Measurements from ENCODE around the gene ADCY9.

ADCY9 gene

DNA sequence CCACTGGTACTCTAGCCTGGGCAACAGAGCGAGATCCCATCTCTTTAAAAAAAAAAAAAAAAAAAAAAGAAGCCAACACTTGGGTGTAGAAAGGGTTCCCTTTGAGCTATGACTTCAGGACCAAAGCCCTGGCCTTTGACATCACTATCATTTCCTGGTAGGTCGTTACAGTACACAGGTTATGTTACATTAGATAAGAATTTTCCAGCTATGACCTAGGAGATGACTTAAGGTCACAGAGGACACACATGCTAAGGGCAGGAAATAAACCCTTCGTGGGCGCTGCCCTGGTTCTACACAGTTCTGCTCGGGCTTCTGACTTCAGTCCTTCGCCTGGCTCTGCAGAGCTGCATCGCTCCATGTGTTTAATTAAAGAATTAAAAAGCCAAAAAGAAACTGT lies 112.0 kb downstream of the ADCY9 start:
- DNase-seq (ENCODE audit: low read depth, low spot score), result no peak

DNA sequence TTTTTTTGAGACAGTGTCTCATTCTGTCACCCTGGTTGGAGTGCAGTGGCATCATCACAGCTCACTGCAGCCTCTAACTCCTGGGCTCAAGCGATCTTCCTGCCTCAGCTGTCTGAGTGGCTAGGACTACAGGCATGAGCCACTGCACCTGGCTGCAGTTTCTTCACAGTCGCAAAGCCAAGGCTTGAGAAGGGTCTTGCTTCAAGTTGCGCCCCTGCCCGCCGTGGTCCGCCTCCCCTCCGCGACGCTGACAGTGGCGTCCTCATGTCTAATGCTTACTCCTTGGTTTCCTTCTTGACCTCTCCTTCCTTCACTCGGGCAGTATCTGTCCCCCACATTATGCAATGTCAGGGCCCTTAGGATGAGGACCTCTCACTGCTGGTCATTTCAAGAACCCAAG lies 112.7 kb downstream of the ADCY9 start:
- no peak for DNase-seq (ENCODE audit: low read depth, low spot score)

DNA sequence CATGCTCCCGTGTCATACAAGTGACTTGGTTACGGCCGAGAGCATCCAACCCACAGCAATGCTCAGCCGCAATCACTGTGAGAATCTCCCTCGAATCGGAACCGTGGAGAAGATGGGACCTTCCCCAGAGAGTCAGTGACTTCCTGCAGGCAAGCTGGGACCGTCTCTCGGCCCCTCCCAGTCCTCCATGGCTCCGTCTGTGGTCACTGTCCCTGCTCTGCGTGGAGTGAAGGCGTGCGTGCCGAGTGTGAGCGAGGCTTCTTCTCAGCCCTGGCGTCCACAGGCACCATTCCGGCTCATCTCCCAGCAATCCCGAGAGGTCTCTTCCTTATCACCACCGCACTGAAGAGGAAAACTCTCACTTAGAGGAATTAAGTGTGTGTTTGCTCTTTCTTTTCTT lies 113.1 kb downstream of the ADCY9 start:
- DNase-seq (ENCODE audit: low read depth, low spot score), result no peak

DNA sequence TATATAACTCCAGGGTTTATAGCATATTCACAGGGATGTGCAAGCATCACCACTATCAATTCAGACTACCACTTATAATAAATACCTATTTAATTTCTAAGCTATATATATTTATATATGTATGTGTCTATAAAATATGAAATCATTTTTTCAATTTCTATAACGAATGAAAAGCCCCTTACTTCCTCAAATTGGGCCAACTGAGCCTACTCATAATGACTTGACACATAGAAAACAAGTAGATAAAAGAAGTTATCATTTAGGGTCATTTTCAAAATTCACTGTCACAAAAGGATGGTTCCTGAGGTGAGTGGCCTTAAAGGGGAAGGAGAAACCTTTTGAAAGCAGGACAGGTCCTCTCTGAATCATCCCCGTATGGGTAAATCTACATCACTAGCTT lies 114.1 kb downstream of the ADCY9 start:
- DNase-seq (ENCODE audit: low read depth, low spot score), result no peak

DNA sequence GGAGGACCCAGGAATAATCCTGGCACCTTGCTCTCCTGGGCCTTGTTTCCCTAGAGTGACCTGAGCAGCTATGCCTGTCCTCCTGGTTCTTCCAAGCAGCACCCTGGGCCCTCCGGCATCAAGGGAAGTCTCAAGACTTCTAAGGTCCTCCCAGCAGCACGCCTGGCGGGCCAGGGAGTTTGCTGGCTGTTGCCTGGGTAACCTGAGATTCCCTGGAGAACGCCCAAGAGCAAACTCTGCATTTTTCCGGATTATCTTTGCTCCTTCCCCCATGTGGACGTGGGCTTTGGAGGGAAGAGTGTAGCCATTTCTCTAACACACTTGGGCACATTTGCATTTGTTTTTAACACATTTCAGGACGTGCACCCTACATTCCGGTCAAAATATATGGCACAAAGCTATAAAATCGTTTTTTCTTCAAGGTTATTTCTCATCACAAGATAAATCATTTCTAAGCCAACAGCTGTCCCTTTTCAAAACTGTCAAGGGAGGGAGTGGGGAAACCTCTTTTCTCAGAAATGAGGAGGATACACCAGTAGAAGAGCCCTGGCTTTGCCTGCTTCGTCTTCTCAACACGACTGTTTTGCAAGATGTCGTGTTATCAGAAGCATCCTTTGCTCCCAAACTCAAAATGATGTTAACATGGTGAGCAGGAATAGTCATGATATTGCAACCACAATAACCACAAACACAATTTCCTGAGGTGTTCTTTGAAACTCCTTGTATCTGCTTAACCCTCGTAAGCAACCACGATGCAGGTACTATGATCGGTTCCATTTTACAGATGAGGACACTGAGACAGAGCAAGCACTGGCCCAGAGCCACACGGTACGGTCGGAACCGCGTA lies 116.5 kb downstream of the ADCY9 start:
- peak; percentile 82 for DNase-seq (ENCODE audit: low read depth, low spot score)

DNA sequence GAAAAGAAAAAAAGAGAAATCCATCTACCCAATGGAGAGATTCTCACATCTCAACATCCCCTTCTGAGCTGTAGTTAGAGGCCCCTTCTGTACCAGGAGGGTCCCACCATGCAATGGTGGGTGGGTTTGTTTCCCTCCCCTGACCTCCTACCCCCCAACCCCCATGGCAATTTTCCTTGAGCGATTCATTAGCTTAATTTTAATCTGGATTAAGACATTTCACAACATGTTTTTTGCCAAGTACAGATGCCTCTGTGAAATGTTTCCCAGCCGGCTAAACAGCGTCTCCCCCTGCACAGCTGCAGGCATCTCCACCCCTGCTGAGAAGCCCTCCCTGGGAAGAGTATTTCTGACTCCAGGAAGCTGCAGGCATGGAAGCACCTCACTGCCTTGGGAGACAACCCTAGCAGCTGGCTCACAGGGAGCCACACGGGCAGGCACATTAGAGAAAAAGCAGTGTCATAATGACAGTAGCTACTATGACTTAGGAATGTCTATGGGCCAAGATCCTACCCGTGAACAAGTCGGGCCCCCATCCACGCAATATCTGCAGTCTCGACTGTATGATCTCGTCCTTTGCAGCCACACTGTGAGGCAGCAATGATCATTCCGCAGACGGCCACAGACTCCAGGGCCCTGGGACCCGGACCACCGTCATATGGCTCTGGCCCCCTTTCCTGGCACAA lies 117.3 kb downstream of the ADCY9 start:
- DNase-seq (ENCODE audit: low read depth, low spot score), result peak; percentile 36

DNA sequence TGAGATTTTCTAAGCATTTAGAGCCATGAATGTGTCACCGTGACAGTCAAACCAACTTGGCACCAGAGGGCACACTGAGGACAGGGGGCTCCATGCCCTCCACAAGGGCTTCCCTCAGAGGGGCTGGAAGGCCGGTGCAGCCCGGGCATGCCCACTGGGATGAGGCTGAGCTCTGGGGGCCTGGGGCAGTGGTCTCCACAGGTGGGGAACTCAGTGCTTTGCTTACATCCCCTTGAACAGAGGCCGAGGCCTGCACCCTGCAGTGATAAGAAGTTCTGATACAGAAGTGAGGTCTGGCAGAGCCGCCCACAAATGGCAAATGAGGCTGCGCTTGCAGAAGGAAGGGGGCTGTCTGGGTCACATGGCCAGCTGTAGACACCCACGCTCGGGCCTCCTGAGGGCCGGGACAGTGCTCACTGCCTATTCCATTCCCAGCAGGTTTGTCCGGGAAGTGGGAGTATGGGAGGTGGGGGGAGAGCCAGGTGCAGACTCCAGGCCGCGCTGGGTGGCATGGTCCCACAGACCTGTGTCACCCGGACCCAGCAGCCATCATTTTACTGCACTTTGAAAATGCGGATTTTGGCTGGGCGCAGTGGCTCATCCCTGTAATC lies 118.9 kb downstream of the ADCY9 start:
- no peak for DNase-seq (ENCODE audit: low read depth, low spot score)

DNA sequence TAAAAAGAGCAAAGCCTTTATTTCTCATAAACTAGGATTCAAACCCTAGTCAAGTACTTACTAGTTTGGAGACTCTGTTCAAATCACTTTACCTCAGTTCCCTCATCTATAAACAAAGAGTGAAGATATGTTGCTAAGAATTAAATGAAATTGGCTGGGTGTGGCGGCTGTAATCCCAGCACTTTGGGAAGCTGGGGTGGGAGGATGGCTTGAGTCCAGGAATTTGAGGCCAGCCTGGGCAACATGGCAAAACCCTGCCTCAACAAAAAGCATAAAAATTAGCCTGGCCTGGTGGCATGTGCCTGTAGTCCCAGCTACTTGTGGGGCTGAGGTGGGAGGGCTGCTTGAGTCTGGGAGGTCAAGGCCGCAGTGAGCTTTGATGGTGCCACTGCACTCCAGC lies 121.2 kb downstream of the ADCY9 start:
- DNase-seq (ENCODE audit: low read depth, low spot score), result no peak

DNA sequence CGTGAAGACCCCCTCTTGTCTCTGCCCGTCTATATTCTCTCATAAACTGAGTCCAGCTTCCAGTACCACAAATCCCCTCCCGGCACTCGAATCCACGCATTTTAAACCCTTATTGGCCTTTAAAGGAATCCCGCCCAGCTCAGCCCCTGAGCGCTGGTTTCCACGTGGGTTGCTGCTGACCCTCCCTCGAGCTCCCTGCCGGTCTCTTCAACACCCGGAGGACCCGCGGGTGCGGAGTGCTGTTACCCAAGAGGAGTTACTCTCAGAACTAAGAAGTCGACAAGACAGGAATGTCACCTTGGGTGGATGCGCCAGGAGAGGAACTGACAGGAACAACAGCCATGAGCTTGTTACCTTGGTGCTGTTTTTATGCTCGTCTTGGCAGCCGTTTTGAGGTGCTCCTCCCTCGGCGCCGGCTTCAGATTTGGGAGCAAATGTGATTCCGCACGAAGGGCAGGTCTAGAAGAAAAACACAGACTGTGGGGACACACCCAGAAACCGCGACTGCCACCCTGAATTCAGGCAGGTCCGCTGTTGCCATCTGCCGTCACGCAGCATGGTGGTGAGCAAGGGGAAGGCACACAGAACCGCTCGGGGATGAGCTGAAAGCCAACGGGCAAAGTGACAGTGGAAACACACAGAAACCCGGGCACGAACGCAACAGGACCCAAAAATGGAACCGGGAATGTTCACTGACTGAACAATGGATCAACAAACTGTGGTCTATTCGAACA lies 123.0 kb downstream of the ADCY9 start:
- DNase-seq (ENCODE audit: low read depth, low spot score), result no peak

DNA sequence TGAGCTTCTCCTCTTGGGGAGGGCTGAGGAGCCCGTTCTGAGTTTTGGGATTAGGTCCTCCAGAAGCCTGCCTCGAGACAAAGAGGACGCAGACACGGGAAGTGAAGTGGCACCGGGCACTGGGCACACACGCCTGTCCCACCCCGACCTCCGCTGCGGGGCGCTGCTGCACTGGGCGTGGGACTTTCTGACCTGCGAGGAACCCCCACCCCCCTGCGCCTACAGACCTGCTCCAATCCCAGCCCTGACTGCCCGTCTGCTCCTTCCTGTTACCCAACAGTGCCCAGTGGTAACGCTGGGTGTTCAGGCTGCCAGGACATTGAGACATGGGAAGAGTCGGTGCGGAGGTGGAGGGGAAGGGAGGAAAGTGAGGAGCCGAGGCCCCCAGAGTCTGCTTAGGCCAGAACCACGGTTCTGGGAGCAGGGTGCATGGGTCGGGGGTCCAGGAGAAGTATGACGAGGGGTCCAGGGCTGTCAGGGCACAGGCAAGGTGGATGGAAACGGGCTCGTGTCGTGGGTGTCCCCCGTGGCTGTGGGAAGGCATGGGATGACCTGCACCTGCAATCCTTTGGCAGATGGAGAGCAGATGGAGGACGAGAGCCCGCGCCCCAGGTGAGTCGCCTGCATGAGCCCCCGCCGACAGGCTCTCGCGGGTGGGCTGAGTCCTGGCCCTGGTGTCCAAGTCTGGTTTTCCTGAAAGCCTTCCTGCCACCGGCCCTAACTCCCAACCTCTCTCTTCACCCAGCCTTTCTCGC lies 123.8 kb downstream of the ADCY9 start:
- no peak for DNase-seq (ENCODE audit: low read depth, low spot score)

DNA sequence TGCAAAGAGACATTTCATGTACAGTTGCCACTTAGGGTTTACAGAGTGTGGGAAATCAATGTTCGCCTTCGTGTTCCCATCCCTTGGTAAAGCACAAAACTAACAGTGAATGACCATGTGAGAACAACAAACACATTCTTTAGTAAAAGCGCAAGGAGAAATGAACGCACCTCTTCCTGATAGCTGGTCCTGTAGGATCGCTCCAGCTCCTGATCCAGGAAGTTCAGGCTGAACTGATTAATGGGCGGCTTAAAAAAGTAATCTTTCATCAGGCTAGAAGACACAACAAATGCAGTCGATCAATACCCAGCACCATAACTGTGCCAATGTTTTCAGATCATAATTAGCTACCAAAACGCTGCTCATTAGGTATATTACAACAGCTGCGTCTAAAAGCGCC lies 127.4 kb downstream of the ADCY9 start:
- DNase-seq (ENCODE audit: low read depth, low spot score), result no peak

DNA sequence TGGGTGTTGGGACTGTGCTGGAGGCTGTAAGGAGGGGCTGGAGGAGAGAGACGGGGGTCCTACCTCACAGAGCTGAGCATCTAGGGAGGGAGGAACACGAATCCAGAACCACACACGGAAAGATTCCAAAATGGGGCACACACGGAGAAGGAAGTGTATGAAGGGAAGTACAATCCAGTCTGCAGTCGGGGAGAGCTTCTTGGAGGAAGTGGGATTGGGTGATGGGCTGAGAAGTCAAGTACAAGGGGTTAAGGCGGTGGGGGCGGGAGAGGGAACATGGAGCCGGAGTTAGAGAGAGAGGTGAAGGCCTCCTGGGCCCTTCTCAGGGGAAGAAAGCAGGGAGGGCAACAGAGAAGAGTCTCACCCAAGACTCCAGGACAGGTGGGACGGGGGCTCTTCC lies 128.2 kb downstream of the ADCY9 start:
- no peak for DNase-seq (ENCODE audit: low read depth, low spot score)

DNA sequence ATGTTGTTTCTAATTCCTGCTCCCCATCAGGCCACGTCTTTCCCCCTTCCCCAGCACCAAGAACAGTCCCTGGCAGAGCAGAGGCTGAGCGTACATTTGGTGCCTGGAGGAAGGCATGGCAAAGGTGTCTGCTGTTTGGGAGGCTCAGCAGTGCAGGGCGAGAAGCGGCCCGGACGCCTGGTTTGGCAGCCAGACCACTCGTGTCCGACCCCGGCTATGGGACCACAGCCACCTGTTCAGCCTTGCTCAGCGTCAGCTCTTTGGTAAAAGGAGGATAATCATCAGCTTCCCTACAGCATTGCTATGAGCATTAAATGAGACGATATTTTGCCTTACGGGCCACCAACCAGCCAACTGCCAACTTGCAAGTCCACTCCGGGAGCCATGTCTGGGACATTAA lies 129.0 kb downstream of the ADCY9 start:
- no peak for DNase-seq (ENCODE audit: low read depth, low spot score)

DNA sequence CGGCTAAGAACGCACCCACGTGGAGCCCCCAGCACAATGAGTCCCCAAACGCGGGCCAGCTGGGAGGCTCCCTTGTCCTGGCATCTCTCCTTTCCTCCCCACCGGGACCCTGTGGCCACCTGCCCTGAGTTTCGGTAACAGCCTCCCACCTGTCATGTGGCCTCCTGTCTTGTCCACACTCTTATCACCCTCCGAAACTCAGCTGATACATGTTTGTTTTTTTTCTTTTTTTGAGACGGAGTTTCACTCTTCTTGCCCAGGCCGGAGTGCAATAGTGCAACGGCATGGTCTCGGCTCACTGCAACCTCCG lies 130.1 kb downstream of the ADCY9 start:
- DNase-seq (ENCODE audit: low read depth, low spot score), result no peak

DNA sequence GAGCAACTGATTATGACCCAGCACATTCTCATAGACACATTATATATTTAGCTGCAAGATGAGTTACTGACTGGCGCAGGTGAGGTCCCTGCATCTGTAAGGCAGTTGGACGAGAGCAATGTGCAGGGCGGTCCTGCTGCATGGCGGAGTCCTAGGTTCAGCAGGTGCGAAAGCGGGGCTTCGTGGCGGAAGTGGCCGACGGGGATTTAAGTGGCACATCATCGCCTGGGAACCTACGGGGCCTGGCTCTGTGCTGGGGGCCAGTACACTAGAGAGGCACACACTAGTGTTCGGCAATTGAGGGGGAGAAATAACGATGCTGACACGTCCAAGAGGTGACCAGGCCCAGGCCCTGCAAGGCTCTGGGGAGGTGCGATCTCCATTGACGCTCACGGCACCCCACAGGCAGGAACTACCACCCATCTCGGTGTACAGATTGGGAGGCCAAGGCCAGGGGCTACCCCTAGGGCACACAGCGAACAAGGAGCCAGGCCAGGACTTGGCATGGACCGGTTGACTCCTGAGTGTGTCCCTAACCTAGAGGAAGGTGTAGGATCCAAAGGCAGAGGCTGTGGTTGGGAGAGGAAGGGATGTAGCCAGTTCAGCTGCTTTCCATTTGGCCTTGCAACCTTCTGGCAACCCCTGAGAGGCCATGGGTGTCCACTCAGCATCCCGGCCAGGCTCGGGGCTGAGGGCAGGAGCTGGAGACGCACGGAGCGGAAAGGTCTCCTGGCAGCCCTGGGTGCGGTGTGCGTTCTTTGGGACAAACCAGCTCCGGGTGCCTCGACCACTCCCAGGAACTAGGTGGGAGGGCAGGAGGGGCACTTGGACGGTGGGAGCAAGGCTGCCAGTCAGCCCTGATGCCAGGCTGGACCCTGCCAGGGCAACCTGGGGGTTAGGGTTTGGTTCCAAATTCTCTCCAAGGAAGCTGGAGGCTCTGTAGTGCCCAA lies 131.9 kb downstream of the ADCY9 start:
- DNase-seq (ENCODE audit: low read depth, low spot score), result no peak

DNA sequence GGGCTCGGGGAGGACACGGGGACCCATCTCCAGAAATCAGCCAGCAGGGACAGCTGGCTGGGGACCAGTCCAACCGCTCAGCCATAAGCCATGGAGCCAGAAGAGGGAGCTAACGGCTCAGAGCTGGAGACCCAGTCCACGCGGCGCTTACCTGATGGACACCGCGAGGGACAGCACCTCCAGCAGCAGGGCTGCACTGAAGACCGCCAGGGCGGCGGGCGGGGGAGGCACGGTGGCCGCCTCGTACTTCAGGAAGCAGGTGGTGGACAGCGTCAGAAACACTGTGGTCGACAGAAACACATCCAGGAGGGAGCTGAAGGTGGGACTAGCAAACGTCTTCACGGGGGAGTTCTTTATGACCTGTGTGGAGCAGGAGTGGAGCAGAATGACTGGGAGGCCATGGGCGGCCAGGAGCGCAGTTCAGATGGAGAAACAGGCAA lies 133.1 kb downstream of the ADCY9 start:
- peak; percentile 86 for DNase-seq (ENCODE audit: low read depth, low spot score)

DNA sequence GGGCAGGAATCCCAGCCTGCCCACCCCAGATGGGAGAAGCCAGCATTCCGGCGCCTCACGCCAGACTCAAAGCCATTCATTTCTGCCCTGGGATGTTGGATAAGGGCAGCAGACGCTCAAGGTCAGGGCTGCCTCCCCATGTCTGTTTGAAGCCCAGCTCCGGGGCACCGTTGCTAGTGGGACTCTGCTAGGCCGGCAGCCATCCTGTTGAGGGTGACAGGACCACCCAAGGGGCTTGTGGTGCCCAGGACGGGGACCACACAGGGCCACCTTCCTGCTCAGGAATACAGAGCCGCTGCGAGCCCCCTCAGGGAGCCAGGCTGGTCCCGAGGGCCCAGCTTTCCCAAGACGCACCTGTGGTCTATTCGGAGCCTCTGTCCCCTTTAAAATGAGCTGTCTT lies 134.0 kb downstream of the ADCY9 start:
- no peak for DNase-seq (ENCODE audit: low read depth, low spot score)

DNA sequence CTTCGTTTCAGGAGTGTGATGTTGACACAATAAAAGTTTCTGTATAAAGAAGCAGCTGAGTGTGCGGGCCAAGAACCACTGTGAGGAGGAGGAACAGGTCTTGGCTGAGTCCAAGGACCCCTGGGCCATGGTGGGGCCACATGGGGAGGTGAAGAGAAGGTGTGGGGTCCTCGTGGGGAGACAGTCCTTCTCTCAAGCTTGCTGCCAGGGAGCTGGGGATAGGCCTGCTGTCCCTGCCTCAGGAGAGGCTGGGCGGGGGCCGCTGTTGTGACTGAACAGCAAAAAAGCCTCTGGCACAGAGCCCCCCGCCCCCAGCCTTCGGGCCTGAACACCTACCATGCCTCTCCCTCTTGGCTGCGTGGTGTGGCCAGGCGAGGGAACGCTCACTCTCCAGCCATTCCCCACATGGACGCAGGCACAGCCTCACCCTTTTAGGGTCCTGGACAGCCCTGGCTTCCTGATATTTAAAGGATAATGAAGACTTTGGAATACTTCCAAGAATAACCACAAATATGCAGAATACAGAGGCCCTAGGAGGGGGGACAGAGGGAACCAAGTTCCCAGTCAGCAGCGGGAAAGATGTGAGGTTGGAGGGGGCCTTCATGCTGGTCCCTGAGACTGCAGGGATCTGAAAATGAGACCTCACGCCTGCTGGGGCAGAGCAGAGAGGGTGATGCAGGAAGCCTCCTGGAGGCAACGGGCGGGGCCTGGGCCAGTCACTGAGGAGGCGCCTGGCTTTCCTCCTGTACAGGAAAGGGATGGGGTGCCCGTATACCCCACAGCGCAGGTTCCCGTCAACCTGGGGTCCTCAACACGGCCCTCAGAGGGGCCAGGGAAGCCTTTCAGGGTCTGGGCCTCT lies 135.8 kb downstream of the ADCY9 start:
- DNase-seq (ENCODE audit: low read depth, low spot score), result peak; percentile 82

DNA sequence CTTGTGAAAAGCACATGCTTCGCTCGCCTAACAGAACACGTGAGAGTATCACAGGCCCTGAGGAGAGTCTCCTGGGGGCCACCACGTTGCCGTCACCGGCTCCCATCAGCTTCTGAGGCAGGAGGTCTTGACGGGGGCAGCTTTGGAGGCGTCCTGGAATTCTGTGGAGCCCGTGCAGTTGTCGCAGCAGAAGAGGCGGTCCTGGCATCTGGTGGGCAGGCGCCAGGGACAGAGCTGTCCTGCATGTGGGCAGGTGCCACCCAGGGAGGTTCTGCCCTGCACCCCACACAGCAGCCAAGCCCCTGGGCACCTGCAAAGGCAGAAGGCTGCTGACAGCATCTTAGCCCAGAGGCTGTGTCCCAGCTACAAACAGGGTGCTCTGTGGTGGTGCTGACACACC lies 136.7 kb downstream of the ADCY9 start:
- no peak for DNase-seq (ENCODE audit: low read depth, low spot score)

All from astrocyte of the hippocampus (primary cell).